K562 (cell line): ENCODE data around the gene ESPL1.

Experiments
- ELF1 ChIP-seq: fragments of 200-800 bp; sonication (Bioruptor generic); IDR thresholded peaks from 2 replicates; pipeline ENCODE4 v1.6.1; 2016; ENCODE audit warnings: missing genetic modification characterization, missing compliant biosample characterization
- RAD21 ChIP-seq, 2 experiments: fragments of 250-450 bp in 1 of 2; fragments of 450-650 bp in 1 of 2; sonication (Bioruptor Pico) in 1 of 2; formaldehyde crosslinking in 1 of 2; IDR thresholded peaks in 1 of 2; conservative IDR thresholded peaks in 1 of 2; 2 replicates each; pipeline versions ENCODE4 v1.4.0 to v1.8.0; 2020 to 2022; ENCODE audit warnings: mild to moderate bottlenecking in 2 of 2, moderate library complexity in 1 of 2
- TBL1XR1 ChIP-seq, 2 experiments: IDR thresholded peaks; 2 replicates each; pipeline ENCODE4 v1.6.1; 2012; ENCODE audit warnings: improper control_type of control experiment in 2 of 2, low read length in 2 of 2, mild to moderate bottlenecking in 1 of 2
- ZNF79 ChIP-seq: fragments of 250-450 bp; sonication (Bioruptor Pico); IDR thresholded peaks from 2 replicates; pipeline ENCODE4 v1.4.0; 2020; ENCODE audit warnings: low read depth, mild to moderate bottlenecking, moderate library complexity
- TF ChIP-seq, protein P1 (sequence below), 3 experiments: IDR thresholded peaks in 2 of 3; conservative IDR thresholded peaks in 1 of 3; 2 replicates each; pipeline ENCODE4 v1.5.1; 2011 to 2012; ENCODE audit warnings: low read length in 3 of 3, mild to moderate bottlenecking in 3 of 3, control low read depth in 2 of 3, improper control_type of control experiment in 1 of 3, inconsistent platforms in 1 of 3, low read depth in 1 of 3, mixed read lengths in 1 of 3, moderate library complexity in 1 of 3; ENCODE audit not compliant: insufficient read depth in 2 of 3
- TF ChIP-seq, protein P2 (sequence below), 2 experiments: fragments of 450-650 bp; formaldehyde crosslinking in 1 of 2; IDR thresholded peaks; 2 replicates each; pipeline versions ENCODE4 v1.4.0 to v1.6.1; 2014 to 2020; ENCODE audit warnings: mild to moderate bottlenecking in 2 of 2, borderline replicate concordance in 1 of 2, low read depth in 1 of 2

- TF ChIP-seq, protein P1, sequence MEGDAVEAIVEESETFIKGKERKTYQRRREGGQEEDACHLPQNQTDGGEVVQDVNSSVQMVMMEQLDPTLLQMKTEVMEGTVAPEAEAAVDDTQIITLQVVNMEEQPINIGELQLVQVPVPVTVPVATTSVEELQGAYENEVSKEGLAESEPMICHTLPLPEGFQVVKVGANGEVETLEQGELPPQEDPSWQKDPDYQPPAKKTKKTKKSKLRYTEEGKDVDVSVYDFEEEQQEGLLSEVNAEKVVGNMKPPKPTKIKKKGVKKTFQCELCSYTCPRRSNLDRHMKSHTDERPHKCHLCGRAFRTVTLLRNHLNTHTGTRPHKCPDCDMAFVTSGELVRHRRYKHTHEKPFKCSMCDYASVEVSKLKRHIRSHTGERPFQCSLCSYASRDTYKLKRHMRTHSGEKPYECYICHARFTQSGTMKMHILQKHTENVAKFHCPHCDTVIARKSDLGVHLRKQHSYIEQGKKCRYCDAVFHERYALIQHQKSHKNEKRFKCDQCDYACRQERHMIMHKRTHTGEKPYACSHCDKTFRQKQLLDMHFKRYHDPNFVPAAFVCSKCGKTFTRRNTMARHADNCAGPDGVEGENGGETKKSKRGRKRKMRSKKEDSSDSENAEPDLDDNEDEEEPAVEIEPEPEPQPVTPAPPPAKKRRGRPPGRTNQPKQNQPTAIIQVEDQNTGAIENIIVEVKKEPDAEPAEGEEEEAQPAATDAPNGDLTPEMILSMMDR (IDR thresholded peaks at IDR 0.05 in 2 of 3, conservative IDR thresholded peaks at IDR 0.05 in 1 of 3; ENCODE audit: insufficient read depth in 2 of 3, low read depth in 1 of 3, low read length in 3 of 3), result no peak
- TF ChIP-seq ELF1 (tag) (no peak), ZNF79 (CRISPR knock-in tag) (no peak), TBL1XR1 (IDR thresholded peaks at IDR 0.05; ENCODE audit: low read length in 2 of 2) (no peak), RAD21 (CRISPR knock-in tag; conservative IDR thresholded peaks at IDR 0.05 in 1 of 2, IDR thresholded peaks at IDR 0.05 in 1 of 2) (no peak)
- TF ChIP-seq, protein P2, sequence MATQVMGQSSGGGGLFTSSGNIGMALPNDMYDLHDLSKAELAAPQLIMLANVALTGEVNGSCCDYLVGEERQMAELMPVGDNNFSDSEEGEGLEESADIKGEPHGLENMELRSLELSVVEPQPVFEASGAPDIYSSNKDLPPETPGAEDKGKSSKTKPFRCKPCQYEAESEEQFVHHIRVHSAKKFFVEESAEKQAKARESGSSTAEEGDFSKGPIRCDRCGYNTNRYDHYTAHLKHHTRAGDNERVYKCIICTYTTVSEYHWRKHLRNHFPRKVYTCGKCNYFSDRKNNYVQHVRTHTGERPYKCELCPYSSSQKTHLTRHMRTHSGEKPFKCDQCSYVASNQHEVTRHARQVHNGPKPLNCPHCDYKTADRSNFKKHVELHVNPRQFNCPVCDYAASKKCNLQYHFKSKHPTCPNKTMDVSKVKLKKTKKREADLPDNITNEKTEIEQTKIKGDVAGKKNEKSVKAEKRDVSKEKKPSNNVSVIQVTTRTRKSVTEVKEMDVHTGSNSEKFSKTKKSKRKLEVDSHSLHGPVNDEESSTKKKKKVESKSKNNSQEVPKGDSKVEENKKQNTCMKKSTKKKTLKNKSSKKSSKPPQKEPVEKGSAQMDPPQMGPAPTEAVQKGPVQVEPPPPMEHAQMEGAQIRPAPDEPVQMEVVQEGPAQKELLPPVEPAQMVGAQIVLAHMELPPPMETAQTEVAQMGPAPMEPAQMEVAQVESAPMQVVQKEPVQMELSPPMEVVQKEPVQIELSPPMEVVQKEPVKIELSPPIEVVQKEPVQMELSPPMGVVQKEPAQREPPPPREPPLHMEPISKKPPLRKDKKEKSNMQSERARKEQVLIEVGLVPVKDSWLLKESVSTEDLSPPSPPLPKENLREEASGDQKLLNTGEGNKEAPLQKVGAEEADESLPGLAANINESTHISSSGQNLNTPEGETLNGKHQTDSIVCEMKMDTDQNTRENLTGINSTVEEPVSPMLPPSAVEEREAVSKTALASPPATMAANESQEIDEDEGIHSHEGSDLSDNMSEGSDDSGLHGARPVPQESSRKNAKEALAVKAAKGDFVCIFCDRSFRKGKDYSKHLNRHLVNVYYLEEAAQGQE (IDR thresholded peaks at IDR 0.05; ENCODE audit: borderline replicate concordance), result no peak
- TF ChIP-seq, protein P2 (CRISPR knock-in tag; IDR thresholded peaks at IDR 0.05; ENCODE audit: low read depth), result no peak
Observed at GRCh38 chr12:53306826-53307225, 38.7 kb downstream of the ESPL1 start.
